Liver (tissue), 3 donors: Measurements from ENCODE around the gene DMC1.

ENCODE experiments used
- GABPA ChIP-seq, 2 donors: IDR thresholded peaks in 1 of 2; conservative IDR thresholded peaks in 1 of 2; 2 replicates each; pipeline ENCODE4 v1.6.1; 2016; ENCODE audit warnings: antibody characterized with exemption in 2 of 2, mild to moderate bottlenecking in 1 of 2, moderate library complexity in 1 of 2
- RAD21 ChIP-seq, 2 donors: IDR thresholded peaks; 2 replicates each; pipeline ENCODE4 v1.6.1; 2016; ENCODE audit warnings: antibody characterized with exemption in 2 of 2, mild to moderate bottlenecking in 2 of 2
- TAF1 ChIP-seq: conservative IDR thresholded peaks from 2 replicates; pipeline ENCODE4 v1.6.1; 2016; ENCODE audit warnings: antibody characterized with exemption, mild to moderate bottlenecking
- TF ChIP-seq, protein P1 (sequence below): fragments of 150-350 bp; IDR thresholded peaks from 2 replicates; pipeline ENCODE4 v1.5.1; 2017; ENCODE audit warnings: improper control_type of control experiment, low read depth, low read length; ENCODE audit not compliant: missing input control
- TF ChIP-seq, protein P2 (sequence below): IDR thresholded peaks from 2 replicates; pipeline ENCODE4 v1.6.1; 2016; ENCODE audit warnings: antibody characterized with exemption
- donor health status: healthy.
- donor health status: healthy.

DNA sequence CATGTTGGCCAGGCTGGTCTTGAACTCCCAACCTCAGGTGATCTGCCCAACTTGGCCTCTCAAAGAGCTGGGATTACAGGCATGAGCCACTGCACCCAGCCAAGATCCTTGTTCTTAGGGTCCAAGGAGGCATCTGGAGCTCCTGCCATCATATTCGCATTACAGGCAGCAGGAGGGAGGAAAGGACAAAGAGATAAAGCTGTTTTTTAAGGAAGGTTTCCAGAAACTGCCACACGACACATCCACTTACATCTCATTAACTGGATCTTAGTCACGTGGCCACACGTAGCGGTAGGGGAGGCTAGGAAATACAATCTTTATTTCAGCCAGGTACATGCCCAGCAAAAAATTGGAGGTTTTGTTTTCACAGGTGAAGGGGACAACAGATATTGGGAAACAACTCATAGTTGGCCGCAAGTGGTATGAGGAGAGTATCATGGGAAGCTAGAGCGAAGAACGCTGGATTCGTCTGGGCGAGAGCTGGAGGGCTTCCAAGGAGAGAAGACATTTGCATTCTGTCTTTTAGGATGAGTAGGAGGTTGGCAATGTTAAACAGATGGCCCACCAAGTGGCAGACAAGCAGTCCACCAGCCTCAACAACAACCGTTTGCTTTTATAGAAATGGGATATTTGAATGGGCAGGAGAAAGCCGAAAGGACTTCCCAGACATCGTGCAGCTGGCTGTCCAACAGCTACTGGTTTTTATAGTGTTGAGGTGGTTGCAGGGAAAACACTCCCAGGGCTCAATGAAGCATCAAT is 39.2 kb upstream of the DMC1 start:
- TF ChIP-seq, protein P1, sequence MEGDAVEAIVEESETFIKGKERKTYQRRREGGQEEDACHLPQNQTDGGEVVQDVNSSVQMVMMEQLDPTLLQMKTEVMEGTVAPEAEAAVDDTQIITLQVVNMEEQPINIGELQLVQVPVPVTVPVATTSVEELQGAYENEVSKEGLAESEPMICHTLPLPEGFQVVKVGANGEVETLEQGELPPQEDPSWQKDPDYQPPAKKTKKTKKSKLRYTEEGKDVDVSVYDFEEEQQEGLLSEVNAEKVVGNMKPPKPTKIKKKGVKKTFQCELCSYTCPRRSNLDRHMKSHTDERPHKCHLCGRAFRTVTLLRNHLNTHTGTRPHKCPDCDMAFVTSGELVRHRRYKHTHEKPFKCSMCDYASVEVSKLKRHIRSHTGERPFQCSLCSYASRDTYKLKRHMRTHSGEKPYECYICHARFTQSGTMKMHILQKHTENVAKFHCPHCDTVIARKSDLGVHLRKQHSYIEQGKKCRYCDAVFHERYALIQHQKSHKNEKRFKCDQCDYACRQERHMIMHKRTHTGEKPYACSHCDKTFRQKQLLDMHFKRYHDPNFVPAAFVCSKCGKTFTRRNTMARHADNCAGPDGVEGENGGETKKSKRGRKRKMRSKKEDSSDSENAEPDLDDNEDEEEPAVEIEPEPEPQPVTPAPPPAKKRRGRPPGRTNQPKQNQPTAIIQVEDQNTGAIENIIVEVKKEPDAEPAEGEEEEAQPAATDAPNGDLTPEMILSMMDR = no peak
- TF ChIP-seq TAF1 = no peak
- no peak for TF ChIP-seq GABPA (IDR thresholded peaks at IDR 0.05 in 1 of 2, conservative IDR thresholded peaks at IDR 0.05 in 1 of 2)
- no peak for TF ChIP-seq RAD21 (IDR thresholded peaks at IDR 0.05)
- TF ChIP-seq, protein P2, sequence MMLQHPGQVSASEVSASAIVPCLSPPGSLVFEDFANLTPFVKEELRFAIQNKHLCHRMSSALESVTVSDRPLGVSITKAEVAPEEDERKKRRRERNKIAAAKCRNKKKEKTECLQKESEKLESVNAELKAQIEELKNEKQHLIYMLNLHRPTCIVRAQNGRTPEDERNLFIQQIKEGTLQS = no peak
